Right lobe of liver (tissue), 6 donors: ENCODE data around the gene IGF2BP2. TPM values are rescaled to one million over a fixed set of nuclear protein-coding genes. Genes with fewer than 3 reads are reported as not detected.

Source experiments
- ATAC-seq, 4 donors: fragments of 200-7000 bp; cut with Tn5 transposase; one replicate each; pipeline ENCODE4 v1.9.1; 2020; ENCODE audit warnings: mild to moderate bottlenecking in 4 of 4, moderate library complexity in 4 of 4
- DNase-seq, 3 donors: peaks; one replicate each; pipeline ENCODE4 v3.0.0-alpha.2; 2020
- H3K27ac ChIP-seq, 3 donors: fragments of 200-600 bp; one replicate each; pipeline ENCODE4 v1.8.0; 2022
- H3K27me3 ChIP-seq, 2 donors: fragments of 200-600 bp; one replicate each; pipeline ENCODE4 v1.8.0; 2022
- H3K36me3 ChIP-seq, 4 donors: fragments of 200-600 bp; sonication (generic) in 1 of 4; one replicate each; pipeline versions ENCODE4 v1.5.1 to v1.8.0; 2017 to 2022; ENCODE audit warnings: control low read depth in 1 of 4
- H3K4me1 ChIP-seq, 4 donors: fragments of 200-600 bp; sonication (generic) in 1 of 4; one replicate each; pipeline versions ENCODE4 v1.5.1 to v1.8.0; 2017 to 2022; ENCODE audit warnings: control low read depth in 1 of 4
- H3K4me3 ChIP-seq, 3 donors: fragments of 200-600 bp; one replicate each; pipeline ENCODE4 v1.8.0; 2022
- H3K9me3 ChIP-seq, 4 donors: fragments of 200-600 bp; sonication (generic) in 1 of 4; one replicate each; pipeline versions ENCODE4 v1.5.1 to v1.8.0; 2017 to 2022; ENCODE audit warnings: control low read depth in 1 of 4
- POLR2A ChIP-seq: fragments of 450-650 bp; IDR thresholded peaks from one replicate; pipeline ENCODE4 v1.6.1; 2017; ENCODE audit warnings: antibody characterized with exemption, mild to moderate bottlenecking
- WGBS: methylation state at CpG from one replicate; pipeline ENCODE4 v1.1.6; 2018; ENCODE audit warnings: low coverage, low lambda C conversion rate; ENCODE audit not compliant: insufficient coverage; ENCODE audit errors: missing lambda C conversion rate; 5-methylcytosine and 5-hydroxymethylcytosine counted together
- intact Hi-C, 2 donors: fragments of 100-400 bp; cut with DNase I; formaldehyde crosslinking; loops; one replicate each; pipeline versions ENCODE4 v1.11.2 to v1.14.1; 2022
- total RNA-seq, 6 experiments: library from RNA; depleted of rRNA in 2 of 6; stranded (reverse); fragments of >200 nt in 2 of 6; fragmentation: NEBNext Ultra II Directional in 3 of 6; extraction: Animal tissue kit (Norgen Biotek cat#: 25700) in 3 of 6; gene quantifications; one replicate each; pipeline versions ENCODE4 v1.1.0 to v1.2.4, GENCODE V29; 2016 to 2023
- TF ChIP-seq, protein P1 (sequence below), 4 donors: fragments of 200-600 bp in 3 of 4; fragments of 450-650 bp in 1 of 4; IDR thresholded peaks; one replicate each; pipeline versions ENCODE4 v1.5.1 to v1.8.0; 2016 to 2022; ENCODE audit warnings: antibody characterized with exemption in 4 of 4, mild to moderate bottlenecking in 2 of 4
- donor health status: DM: no; HTN: yes; CAD: no.
- donor health status: DM: no; HTN: no; CAD: no.
- donor health status: DM: no; HTN: no; CAD: no.
- donor health status: DM: no; HTN: yes; CAD: no.
- donor health status: DM: no; HTN: yes; CAD: no.

IGF2BP2 gene
- total RNA-seq, 6 experiments from 2014 or later = 0.99 to 3.0 (median 1.8) TPM

DNA sequence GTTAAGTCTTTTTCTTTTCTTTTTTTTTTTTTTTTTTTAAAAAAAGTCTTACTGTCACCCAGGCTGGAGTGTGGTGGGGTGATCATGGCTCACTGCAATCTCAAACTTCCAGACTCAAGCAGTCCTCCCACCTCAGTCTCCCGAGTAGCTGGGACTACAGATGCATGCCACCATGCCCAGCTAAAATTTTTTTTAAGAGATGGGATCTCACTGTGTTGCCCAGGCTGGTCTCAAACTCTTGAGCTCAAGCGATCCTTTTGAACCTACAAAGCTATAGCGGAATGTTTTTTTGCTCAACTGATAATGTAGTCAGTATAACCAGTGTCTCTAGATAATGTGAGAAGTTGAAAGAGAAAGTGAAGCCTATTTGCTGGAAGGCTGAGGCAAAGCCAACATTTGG lies 3.9 kb upstream of the IGF2BP2 start:
- 70% methylated on average over 3 of the region's 3 CpGs for WGBS
- Histone ChIP-seq H3K27me3 (peaks cover 0 to 9% of the 10 kb centered on the region in 2 donors), H3K27ac (no peak overlapping the region), H3K4me3 (no peak overlapping the region), H3K4me1 (peaks cover 0 to 7% (median 0%) of the 10 kb centered on the region in 4 donors), H3K36me3 (no peaks in the 10 kb centered on the region), H3K9me3 (no peaks in the 10 kb centered on the region)
- ATAC-seq = no peak
- TF ChIP-seq, protein P1, sequence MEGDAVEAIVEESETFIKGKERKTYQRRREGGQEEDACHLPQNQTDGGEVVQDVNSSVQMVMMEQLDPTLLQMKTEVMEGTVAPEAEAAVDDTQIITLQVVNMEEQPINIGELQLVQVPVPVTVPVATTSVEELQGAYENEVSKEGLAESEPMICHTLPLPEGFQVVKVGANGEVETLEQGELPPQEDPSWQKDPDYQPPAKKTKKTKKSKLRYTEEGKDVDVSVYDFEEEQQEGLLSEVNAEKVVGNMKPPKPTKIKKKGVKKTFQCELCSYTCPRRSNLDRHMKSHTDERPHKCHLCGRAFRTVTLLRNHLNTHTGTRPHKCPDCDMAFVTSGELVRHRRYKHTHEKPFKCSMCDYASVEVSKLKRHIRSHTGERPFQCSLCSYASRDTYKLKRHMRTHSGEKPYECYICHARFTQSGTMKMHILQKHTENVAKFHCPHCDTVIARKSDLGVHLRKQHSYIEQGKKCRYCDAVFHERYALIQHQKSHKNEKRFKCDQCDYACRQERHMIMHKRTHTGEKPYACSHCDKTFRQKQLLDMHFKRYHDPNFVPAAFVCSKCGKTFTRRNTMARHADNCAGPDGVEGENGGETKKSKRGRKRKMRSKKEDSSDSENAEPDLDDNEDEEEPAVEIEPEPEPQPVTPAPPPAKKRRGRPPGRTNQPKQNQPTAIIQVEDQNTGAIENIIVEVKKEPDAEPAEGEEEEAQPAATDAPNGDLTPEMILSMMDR (IDR thresholded peaks at IDR 0.05) = no peak
- no peak for TF ChIP-seq POLR2A
- intact Hi-C loops = no loop called here
- DNase-seq = no peak

DNA sequence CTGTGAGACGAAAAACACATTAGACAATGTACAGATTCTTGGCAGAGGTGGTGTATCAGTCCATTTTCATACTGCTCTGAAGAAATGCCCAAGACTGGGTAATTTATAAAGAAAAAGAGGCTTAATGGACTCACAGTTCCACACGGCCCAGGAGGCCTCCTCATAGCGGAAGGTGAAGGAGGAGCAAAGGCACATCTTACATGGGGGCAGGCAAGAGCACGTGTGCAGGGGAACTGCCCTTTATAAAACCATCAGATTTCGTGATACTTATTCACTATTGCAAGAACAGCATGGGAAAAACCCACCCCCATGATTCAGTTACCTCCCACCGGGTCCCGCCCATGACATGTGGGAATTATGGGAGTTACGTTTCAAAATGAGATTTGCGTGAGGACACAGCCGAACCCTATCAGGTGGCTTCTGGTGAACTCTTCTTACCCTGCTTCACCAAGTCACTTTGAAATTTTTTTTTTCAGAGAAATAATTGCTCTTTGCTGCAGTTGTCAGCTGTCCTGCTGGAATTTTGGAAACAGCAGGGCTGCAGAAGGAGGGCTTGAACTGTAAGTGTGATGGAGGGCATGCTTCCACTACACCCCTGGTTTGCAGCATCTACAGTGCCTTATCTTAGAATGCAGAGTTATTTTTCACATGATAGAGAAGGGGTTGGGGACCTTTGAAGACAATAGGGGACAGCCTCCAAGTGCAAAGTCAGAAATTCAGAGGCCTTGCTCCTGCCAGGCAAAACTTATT lies 2.9 kb upstream of the IGF2BP2 start:
- Histone ChIP-seq H3K9me3 (no peaks in the 10 kb centered on the region), H3K27ac (no peak overlapping the region), H3K4me3 (no peak overlapping the region), H3K4me1 (peaks cover 0 to 16% (median 4%) of the 10 kb centered on the region in 4 donors), H3K27me3 (peaks cover 0 to 10% of the 10 kb centered on the region in 2 donors), H3K36me3 (no peaks in the 10 kb centered on the region)
- TF ChIP-seq POLR2A = no peak
- TF ChIP-seq, protein P1 (IDR thresholded peaks at IDR 0.05) = no peak
- intact Hi-C loops = no loop called here
- WGBS = 90% methylated on average over 10 of the region's 10 CpGs
- DNase-seq (no peak), ATAC-seq (no peak)

- Histone ChIP-seq H3K9me3 (no peaks in the 10 kb centered on the region), H3K36me3 (no peaks in the 10 kb centered on the region), H3K4me3 (peak overlapping the region; percentile 39 to 57 (median 48)), H3K27me3 (peaks cover 3 to 27% of the 10 kb centered on the region in 2 donors), H3K4me1 (peaks cover 0 to 18% (median 4%) of the 10 kb centered on the region in 4 donors), H3K27ac (peak overlapping the region; percentile 62 to 70 (median 69))
- WGBS = 8% methylated on average over 27 of the region's 90 CpGs
- intact Hi-C loops = no loop called here
- TF ChIP-seq, protein P1 (IDR thresholded peaks at IDR 0.05) = no peak
- TF ChIP-seq POLR2A = no peak
- DNase-seq = peak; percentile 45 to 62 (median 49)
- ATAC-seq = peak; percentile 37 to 61 (median 46)
These were observed 1.0 kb upstream of the IGF2BP2 start for GRCh38 chr3:185825639-185826481.

- under 1% methylated on average over 25 of the region's 89 CpGs for whole genome bisulfite sequencing
- peak; percentile 9 to 33 (median 24) for ATAC-seq
- H3K27me3 ChIP-seq = peaks cover 3 to 38% of the 10 kb centered on the region in 2 donors
These were observed 514 bp downstream of the IGF2BP2 start for GRCh38 chr3:185824051-185825005.

More at GRCh38 chr3:185824051-185825005, 514 bp downstream of the IGF2BP2 start:
- TF ChIP-seq, protein P1 (IDR thresholded peaks at IDR 0.05) = no peak
- TF ChIP-seq POLR2A = peak; percentile 7
- peak; percentile 30 to 61 (median 48) for DNase-seq
- intact Hi-C loops = no loop called here
- peak overlapping the region; percentile 41 to 57 (median 48) for H3K4me3 ChIP-seq
- H3K4me1 ChIP-seq = peaks cover 0 to 18% (median 4%) of the 10 kb centered on the region in 4 donors
- no peaks in the 10 kb centered on the region for H3K36me3 ChIP-seq
- no peaks in the 10 kb centered on the region for H3K9me3 ChIP-seq
- H3K27ac ChIP-seq = peak overlapping the region; percentile 31 to 68 (median 58)
